ENCODE measurements around the gene SLC45A1. TPM values are rescaled to one million over a fixed set of nuclear protein-coding genes. Genes with fewer than 3 reads are reported as not detected.
A peak's percentile ranks its signal among the peaks of the same experiment; 100 is the strongest.

The SLC45A1 gene
- total and polyA plus RNA-seq, 9 of the 15 experiments (the other 6 are each of a cell fraction or from before 2014, with no cell fraction given) = not detected

GRCh38 chr1:8388732-8389562 lies 71.0 kb downstream of the SLC45A1 start (continued):
- no peak for TF ChIP-seq SRSF1 (IDR thresholded peaks at IDR 0.05; ENCODE audit: low read depth, low read length)
- TF ChIP-seq SMARCB1 (IDR thresholded peaks at IDR 0.05; ENCODE audit: insufficient read length, low read depth) = no peak
- TF ChIP-seq MIER1 (IDR thresholded peaks at IDR 0.05; ENCODE audit: low read depth) = no peak
- TF ChIP-seq HBP1 (CRISPR knock-in tag; IDR thresholded peaks at IDR 0.05) = no peak
- TF ChIP-seq CCNT2 (IDR thresholded peaks at IDR 0.05; ENCODE audit: borderline replicate concordance, extremely low read depth, insufficient read length, low read depth, low read length) = peak; percentile 90
- TF ChIP-seq SAFB2 (IDR thresholded peaks at IDR 0.05; ENCODE audit: borderline replicate concordance, low read depth, low read length, severe bottlenecking) = no peak
- TF ChIP-seq ZBTB7A (IDR thresholded peaks at IDR 0.05; ENCODE audit: borderline replicate concordance, control insufficient read depth, low read depth, low read length) = no peak
- TF ChIP-seq ZNF347 (CRISPR knock-in tag; IDR thresholded peaks at IDR 0.05; ENCODE audit: low read depth) = no peak
- TF ChIP-seq CAMTA2 (CRISPR knock-in tag; conservative IDR thresholded peaks at IDR 0.05) = no peak
- no peak for TF ChIP-seq ZNF174 (CRISPR knock-in tag; IDR thresholded peaks at IDR 0.05)
- TF ChIP-seq DIDO1 (tag; IDR thresholded peaks at IDR 0.05; ENCODE audit: low read depth) = no peak
- TF ChIP-seq THAP7 (CRISPR knock-in tag; IDR thresholded peaks at IDR 0.05) = no peak
- no peak for TF ChIP-seq PHF21A (IDR thresholded peaks at IDR 0.05; ENCODE audit: borderline replicate concordance, low read depth)
- no peak for TF ChIP-seq PHTF2 (CRISPR knock-in tag; IDR thresholded peaks at IDR 0.05)
- no peak for TF ChIP-seq NFRKB (IDR thresholded peaks at IDR 0.05; ENCODE audit: low read depth)
- peak; percentile 91 for TF ChIP-seq STAT5A (IDR thresholded peaks at IDR 0.05; ENCODE audit: borderline replicate concordance, low read length)
- no peak for TF ChIP-seq THRA (IDR thresholded peaks at IDR 0.05)
- TF ChIP-seq ZNF140 (CRISPR knock-in tag; IDR thresholded peaks at IDR 0.05) = no peak
- TF ChIP-seq ASH1L (IDR thresholded peaks at IDR 0.05; ENCODE audit: borderline replicate concordance, low read depth, partially characterized antibody) = no peak
- no peak for TF ChIP-seq ETS2 (tag; IDR thresholded peaks at IDR 0.05; ENCODE audit: borderline replicate concordance, poor library complexity, severe bottlenecking)
- peak; percentile 84 for TF ChIP-seq FOSL1 (tag; conservative IDR thresholded peaks at IDR 0.05)
- TF ChIP-seq BDP1 (IDR thresholded peaks at IDR 0.05; ENCODE audit: insufficient read depth, insufficient read length) = no peak
- no peak for TF ChIP-seq MTA3 (IDR thresholded peaks at IDR 0.05; ENCODE audit: borderline replicate concordance)
- no peak for TF ChIP-seq ERF (CRISPR knock-in tag; IDR thresholded peaks at IDR 0.05)

Data from K562 (cell line).